Suprapubic skin (tissue), 3 donors: ENCODE measurements around the gene DDA1.

ENCODE experiments used
- CTCF ChIP-seq, 2 donors: fragments of 200-600 bp in 1 of 2; fragments of 450-650 bp in 1 of 2; sonication (generic) in 1 of 2; IDR thresholded peaks; one replicate each; pipeline ENCODE4 v1.5.1; 2016 to 2019; ENCODE audit warnings: antibody characterized with exemption in 2 of 2, mild to moderate bottlenecking in 1 of 2, moderate library complexity in 1 of 2
- EP300 ChIP-seq: sonication (generic); formaldehyde crosslinking; IDR thresholded peaks from one replicate; pipeline ENCODE4 v1.6.1; 2017; ENCODE audit warnings: antibody characterized with exemption
- POLR2A ChIP-seq, 2 donors: fragments of 450-650 bp; IDR thresholded peaks; one replicate each; pipeline ENCODE4 v1.6.1; 2017; ENCODE audit warnings: antibody characterized with exemption in 2 of 2, mild to moderate bottlenecking in 2 of 2, moderate library complexity in 2 of 2

GRCh38 chr19:17328517-17329365, 19.4 kb downstream of the DDA1 start:
- no peak for TF ChIP-seq CTCF (IDR thresholded peaks at IDR 0.05)
- no peak for TF ChIP-seq EP300
- no peak for TF ChIP-seq POLR2A (IDR thresholded peaks at IDR 0.05)
